H1 (cell line): ENCODE data around the gene FADS2. TPM values are rescaled to one million over a fixed set of nuclear protein-coding genes. Genes with fewer than 3 reads are reported as not detected.

ENCODE experiments used
- CTCF ChIA-PET: fragments of 300-600 bp; sonication (Branson Sonifier 250); formaldehyde crosslinking; loops from one replicate; lab custom pipeline; 2021; ENCODE audit not compliant: partially characterized antibody; lab: Charles Lee
- POLR2A ChIA-PET: fragments of 300-600 bp; sonication (Branson Sonifier 250); formaldehyde crosslinking; loops from one replicate; lab custom pipeline; 2021; ENCODE audit warnings: inconsistent platforms; ENCODE audit not compliant: partially characterized antibody; lab: Charles Lee
- DNase-seq, 2 experiments: peaks; one replicate each; pipeline versions ENCODE4 v3.0.0 to v3.0.0-alpha.2; 2010 to 2022; ENCODE audit warnings: low spot score in 2 of 2, low read depth in 1 of 2, mixed read lengths in 1 of 2
- FAIRE-seq: peaks from 2 replicates; lab custom pipeline; 2011; peaks lifted over from hg19 to GRCh38; lab: Jason Lieb, UNC
- H2AFZ ChIP-seq: 2 replicates; pipeline ENCODE4 v1.8.1; 2012; ENCODE audit warnings: low read length, inconsistent platforms
- H2AK5ac ChIP-seq: 2 replicates; pipeline ENCODE4 v1.6.1; 2013; ENCODE audit warnings: low read depth, low read length
- H2BK120ac ChIP-seq: replicated peaks from 2 replicates; pipeline ENCODE3; 2013; ENCODE audit warnings: low read depth, low read length, inconsistent platforms
- H2BK12ac ChIP-seq: 2 replicates; pipeline ENCODE4 v1.6.1; 2013; ENCODE audit warnings: low read depth, low read length
- H2BK15ac ChIP-seq: 2 replicates; pipeline ENCODE4 v1.6.1; 2013; ENCODE audit warnings: low read length
- H2BK20ac ChIP-seq: 2 replicates; pipeline ENCODE4 v1.6.1; 2013; ENCODE audit warnings: low read length
- H2BK5ac ChIP-seq: 2 replicates; pipeline ENCODE4 v1.6.1; 2013; ENCODE audit warnings: low read depth, low read length
- H3K14ac ChIP-seq: 2 replicates; pipeline ENCODE4 v1.6.1; 2013; ENCODE audit warnings: inconsistent platforms; ENCODE audit not compliant: insufficient read length
- H3K18ac ChIP-seq: 2 replicates; pipeline ENCODE4 v1.6.1; 2013; ENCODE audit warnings: low read length; ENCODE audit errors: extremely low read depth
- H3K23ac ChIP-seq: 2 replicates; pipeline ENCODE4 v1.6.1; 2013; ENCODE audit warnings: inconsistent platforms; ENCODE audit not compliant: insufficient read length
- H3K23me2 ChIP-seq: 2 replicates; pipeline ENCODE4 v1.6.1; 2013; ENCODE audit warnings: low read depth, low read length
- H3K27ac ChIP-seq: 2 replicates; pipeline ENCODE4 v1.6.1; 2011; ENCODE audit warnings: low read depth, low read length, inconsistent platforms
- H3K27me3 ChIP-seq, 4 experiments: replicated peaks in 1 of 4; 1 replicate in 1 of 4; 2 replicates in 3 of 4; pipeline versions ENCODE4 v1.6.1 to v1.8.1; 2011 to 2013; ENCODE audit warnings: low read length in 3 of 4, mild to moderate bottlenecking in 3 of 4, inconsistent platforms in 2 of 4, mixed read lengths in 2 of 4, moderate library complexity in 1 of 4; ENCODE audit not compliant: control insufficient read depth in 3 of 4, insufficient read depth in 3 of 4; ENCODE audit errors: extremely low read depth in 1 of 4
- H3K36me3 ChIP-seq, 4 experiments: 2 replicates each; pipeline versions ENCODE4 v1.6.1 to v1.8.1; 2011 to 2013; ENCODE audit warnings: mild to moderate bottlenecking in 4 of 4, low read length in 3 of 4, moderate library complexity in 2 of 4, control low read depth in 1 of 4, inconsistent platforms in 1 of 4; ENCODE audit not compliant: insufficient read depth in 4 of 4, control insufficient read depth in 2 of 4
- H3K4ac ChIP-seq: replicated peaks from 2 replicates; pipeline ENCODE3; 2013; ENCODE audit warnings: low read length, low read depth, mixed read lengths, inconsistent platforms; ENCODE audit not compliant: insufficient read length
- H3K4me1 ChIP-seq, 4 experiments: replicated peaks in 1 of 4; 1 replicate in 1 of 4; 2 replicates in 3 of 4; pipeline versions ENCODE4 v1.6.1 to v1.8.1; 2011 to 2013; ENCODE audit warnings: low read length in 3 of 4, inconsistent platforms in 2 of 4, mixed read lengths in 1 of 4; ENCODE audit not compliant: insufficient read depth in 4 of 4, control insufficient read depth in 3 of 4
- H3K4me2 ChIP-seq, 2 experiments: 2 replicates each; pipeline versions ENCODE4 v1.6.1 to v1.8.1; 2011 to 2013; ENCODE audit warnings: low read depth in 2 of 2, low read length in 2 of 2, control low read depth in 1 of 2, inconsistent platforms in 1 of 2, mild to moderate bottlenecking in 1 of 2; ENCODE audit not compliant: insufficient read depth in 1 of 2
- H3K4me3 ChIP-seq, 4 experiments: fragments of 200-600, 300-600 bp in 1 of 4; sonication (generic), shearing (Covaris generic), sonication (Bioruptor Twin) in 1 of 4; 2 replicates each; pipeline versions ENCODE4 v1.5.1 to v1.8.1; 2011 to 2016; ENCODE audit warnings: low read length in 4 of 4, low read depth in 3 of 4, control low read depth in 2 of 4, inconsistent platforms in 2 of 4, mild to moderate bottlenecking in 2 of 4, mixed read lengths in 1 of 4, moderate library complexity in 1 of 4; ENCODE audit not compliant: insufficient read depth in 2 of 4; ENCODE audit errors: extremely low read depth in 1 of 4
- H3K56ac ChIP-seq: replicated peaks from 2 replicates; pipeline ENCODE3; 2013; ENCODE audit warnings: low read depth, mild to moderate bottlenecking, mixed read lengths, low read length, inconsistent platforms; ENCODE audit not compliant: insufficient read length
- H3K79me1 ChIP-seq: 2 replicates; pipeline ENCODE4 v1.6.1; 2013; ENCODE audit warnings: low read depth, low read length, control low read depth
- H3K79me2 ChIP-seq, 2 experiments: 2 replicates each; pipeline versions ENCODE4 v1.6.1 to v1.8.1; 2012 to 2013; ENCODE audit warnings: low read length in 2 of 2, mild to moderate bottlenecking in 2 of 2, inconsistent platforms in 1 of 2; ENCODE audit not compliant: insufficient read depth in 2 of 2, control insufficient read depth in 1 of 2
- H3K9ac ChIP-seq, 4 experiments: replicated peaks in 1 of 4; 1 replicate in 1 of 4; 2 replicates in 3 of 4; pipeline versions ENCODE4 v1.6.1 to v1.8.1; 2011 to 2013; ENCODE audit warnings: low read depth in 3 of 4, low read length in 3 of 4, control low read depth in 2 of 4, mild to moderate bottlenecking in 2 of 4, moderate library complexity in 2 of 4, inconsistent platforms in 1 of 4; ENCODE audit errors: extremely low read depth in 1 of 4
- H3K9me3 ChIP-seq, 2 experiments: 2 replicates each; pipeline versions ENCODE4 v1.6.1 to v1.8.1; 2012 to 2013; ENCODE audit warnings: mild to moderate bottlenecking in 2 of 2, moderate library complexity in 2 of 2, control low read depth in 1 of 2, inconsistent platforms in 1 of 2, low read depth in 1 of 2, low read length in 1 of 2, mixed read lengths in 1 of 2; ENCODE audit not compliant: insufficient read depth in 2 of 2
- H4K20me1 ChIP-seq, 2 experiments: replicated peaks in 1 of 2; 2 replicates each; pipeline versions ENCODE3 to v1.8.1; 2011 to 2013; ENCODE audit warnings: inconsistent platforms in 2 of 2, low read length in 2 of 2, mild to moderate bottlenecking in 1 of 2; ENCODE audit not compliant: insufficient read depth in 2 of 2, control insufficient read depth in 1 of 2
- H4K5ac ChIP-seq: 2 replicates; pipeline ENCODE4 v1.6.1; 2013; ENCODE audit warnings: low read length, low read depth, mixed read lengths, inconsistent platforms; ENCODE audit not compliant: insufficient read length
- H4K8ac ChIP-seq: 2 replicates; pipeline ENCODE4 v1.8.0; 2013; ENCODE audit warnings: mild to moderate bottlenecking, moderate library complexity, low read length, inconsistent platforms; ENCODE audit not compliant: insufficient read depth; ENCODE audit errors: extremely low read depth
- H4K91ac ChIP-seq: replicated peaks from 2 replicates; pipeline ENCODE3; 2013; ENCODE audit warnings: low read length, mixed read lengths, inconsistent platforms; ENCODE audit not compliant: insufficient read length
- ASH2L ChIP-seq: fragments of 200-600, 300-600 bp; sonication (generic); IDR thresholded peaks from one replicate; pipeline ENCODE4 v1.7.1; 2017; ENCODE audit warnings: low read length
- POLR2A ChIP-seq, 2 experiments: IDR thresholded peaks; 1 replicate in 1 of 2; 2 replicates in 1 of 2; pipeline ENCODE4 v1.6.1; 2011; ENCODE audit warnings: low read depth in 2 of 2, low read length in 2 of 2, mild to moderate bottlenecking in 2 of 2; ENCODE audit errors: control extremely low read depth in 1 of 2
- WGBS, 2 experiments: shearing (Covaris generic) in 1 of 2; methylation state at CpG; one replicate each; pipeline versions ENCODE4 v1.1.6 to v1.1.7; 2013 to 2015; ENCODE audit warnings: low lambda C conversion rate in 2 of 2, mixed read lengths in 2 of 2, inconsistent platforms in 1 of 2, low coverage in 1 of 2, missing lambda C conversion rate in 1 of 2; ENCODE audit not compliant: insufficient replicate concordance in 2 of 2, insufficient coverage in 1 of 2, insufficient read length in 1 of 2; ENCODE audit errors: extremely low coverage in 1 of 2, missing lambda C conversion rate in 1 of 2; 5-methylcytosine and 5-hydroxymethylcytosine counted together
- polyA plus RNA-seq, 7 experiments: library from polyadenylated mRNA; depleted of rRNA in 3 of 7; stranded (reverse) in 5 of 7; unstranded in 2 of 7; fragments of >200 nt in 5 of 7; fragments of 200-250 nt in 2 of 7; gene quantifications; 1 replicate in 5 of 7; 2 replicates in 1 of 7; 4 replicates in 1 of 7; pipeline versions ENCODE4 v1.2.1 to v1.2.3, GENCODE V29; 2011 to 2013; ENCODE audit warnings: missing spikeins in 2 of 7, mixed read lengths in 2 of 7
- total RNA-seq: library from RNA; stranded (reverse); fragmentation: NEBNext Ultra II Directional; extraction: Animal tissue kit (Norgen Biotek cat#: 25700); gene quantifications from 2 replicates; pipeline ENCODE4 v1.2.1, GENCODE V29; 2021

The FADS2 gene
- total and polyA plus RNA-seq, 2 of the 8 experiments (the other 6 are each of a cell fraction or from before 2014, with no cell fraction given): 499 to 701 TPM

DNA sequence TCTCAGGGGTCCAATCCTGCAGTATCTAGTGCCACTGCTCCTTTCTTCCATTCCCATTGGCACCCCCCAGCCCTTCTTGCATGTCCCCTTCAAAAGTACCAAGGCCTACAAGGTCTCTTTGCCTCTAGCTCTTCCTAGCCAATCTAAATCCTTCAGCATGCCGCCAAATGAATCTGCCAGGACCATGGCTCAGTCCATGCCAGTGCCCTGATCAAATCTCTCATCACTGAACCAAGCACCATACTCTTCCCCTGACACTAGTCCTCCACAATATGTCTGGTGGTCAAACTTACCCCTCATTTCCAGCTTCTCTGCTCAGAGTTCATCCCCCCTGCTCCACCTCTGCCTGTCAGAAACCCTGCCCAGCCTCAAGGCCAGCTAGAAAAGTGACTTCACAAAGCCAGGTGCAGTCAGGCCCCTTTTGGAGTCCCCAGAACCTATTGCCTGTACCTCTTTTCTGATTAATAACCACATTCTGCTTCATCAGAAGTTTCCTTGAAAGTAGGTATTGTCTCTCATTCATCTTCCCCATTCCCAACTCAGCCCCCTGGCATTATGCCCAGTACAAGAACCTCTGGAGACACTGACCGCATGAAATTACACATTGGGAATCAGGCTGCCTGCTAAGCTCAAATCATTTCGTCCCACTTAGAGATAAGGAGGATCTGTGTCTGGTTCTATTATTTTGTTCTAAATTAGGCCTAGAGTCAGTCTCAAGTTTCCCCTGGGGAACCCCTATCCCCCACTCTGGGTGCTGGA is 24.0 kb upstream of the FADS2 start:
- Histone ChIP-seq H3K9me3 (no peaks in the 10 kb centered on the region), H3K18ac (no peak overlapping the region), H3K79me2 (no peaks in the 10 kb centered on the region; a peak in 2 of 4 replicates), H3K56ac (no peak overlapping the region), H4K91ac (no peak overlapping the region), H4K20me1 (peaks cover 4 to 9% of the 10 kb centered on the region in 2 experiments), H2BK12ac (no peak overlapping the region), H4K8ac (no peak overlapping the region), H3K23ac (no peak overlapping the region), H2BK5ac (no peak overlapping the region), H3K9ac (no peak overlapping the region), H2BK15ac (no peak overlapping the region), H2AFZ (no peak overlapping the region), H3K14ac (no peak overlapping the region), H2BK120ac (no peak overlapping the region), H3K4me1 (no peaks in the 10 kb centered on the region), H4K5ac (no peak overlapping the region), H2BK20ac (no peak overlapping the region), H3K36me3 (peaks cover 40 to 96% (median 69%) of the 10 kb centered on the region in 4 experiments), H3K4ac (no peak overlapping the region), H3K23me2 (no peaks in the 10 kb centered on the region), H3K4me2 (no peak overlapping the region), H2AK5ac (no peak overlapping the region), H3K27ac (no peak overlapping the region), H3K27me3 (no peaks in the 10 kb centered on the region), H3K4me3 (no peak overlapping the region), H3K79me1 (no peaks in the 10 kb centered on the region; the same call in none of the 2 replicates)
- DNase-seq: no peak
- FAIRE-seq: no peak
- CTCF ChIA-PET: interaction anchor here (0.9 to 10.1 kb wide), 3 partner anchors 10 to 56 kb away, joined by 3 to 118 read pairs (median 4); partner anchors contain the start of gene FADS1
- TF ChIP-seq ASH2L (no peak), POLR2A (IDR thresholded peaks at IDR 0.05; ENCODE audit: control extremely low read depth in 1 of 2, low read depth in 2 of 2, low read length in 2 of 2) (0 out of 3 replicates have a peak, but pooled peaks of 1 of the 2 experiments have one; percentile 21)
- 90% methylated on average over 3 of the region's 3 CpGs; no CpG with 5 or more reads in 1 of the 2 experiments for WGBS, 2 experiments
- POLR2A ChIA-PET: interaction anchor here (1.1 to 20.9 kb wide), 4 partner anchors 11 to 30 kb away, joined by 3 to 354 read pairs (median 34); partner anchors contain the start of genes FADS1, FEN1 and TMEM258
